ENCODE measurements around the gene PML. TPM values are rescaled to one million over a fixed set of nuclear protein-coding genes. Genes with fewer than 3 reads are reported as not detected.

The PML gene
- total RNA-seq, 1 experiment from 2014 or later = 33.4 TPM

- no peak overlapping the region for H3K27ac Mint-ChIP-seq (ENCODE audit: low read depth, unreplicated experiment)
- CTCF ChIA-PET = interaction anchor here (0.7 kb wide), 1 partner anchor 77 kb away, joined by 3 read pairs; no protein-coding TSS in a partner anchor
- no peaks in the 10 kb centered on the region for H3K36me3 Mint-ChIP-seq (ENCODE audit: insufficient read depth, unreplicated experiment)
- peaks cover 14% of the 10 kb centered on the region for H3K4me1 Mint-ChIP-seq (ENCODE audit: insufficient read depth, unreplicated experiment)
- POLR2A ChIA-PET = no interaction called here
- intact Hi-C loops (cut with micrococcal nuclease) = no loop called here
- no TSS peak for BruUV-seq (replicated peaks)
- DNase-seq (ENCODE audit: unreplicated experiment) = no peak
- H3K9me3 Mint-ChIP-seq (ENCODE audit: unreplicated experiment) = no peaks in the 10 kb centered on the region
- H3K4me3 Mint-ChIP-seq (ENCODE audit: unreplicated experiment) = no peak overlapping the region
- H3K27me3 Mint-ChIP-seq (ENCODE audit: insufficient read depth, unreplicated experiment) = no peaks in the 10 kb centered on the region
- no peak for TF ChIP-seq CTCF (IDR thresholded peaks at IDR 0.05; ENCODE audit: unreplicated experiment)
Measured at GRCh38 chr15:73962433-73962832, 32.1 kb upstream of the PML start.

GRCh38 chr15:73964736-73965093 is 29.8 kb upstream of the PML start:
- peak; percentile 86 for TF ChIP-seq CTCF (IDR thresholded peaks at IDR 0.05; ENCODE audit: unreplicated experiment)
- peak; percentile 85 for DNase-seq (ENCODE audit: unreplicated experiment)
- Mint-ChIP-seq H3K36me3 (ENCODE audit: insufficient read depth, unreplicated experiment) (no peaks in the 10 kb centered on the region), H3K9me3 (ENCODE audit: unreplicated experiment) (no peaks in the 10 kb centered on the region), H3K27ac (ENCODE audit: low read depth, unreplicated experiment) (no peak overlapping the region), H3K4me3 (ENCODE audit: unreplicated experiment) (no peak overlapping the region), H3K4me1 (ENCODE audit: insufficient read depth, unreplicated experiment) (no peaks in the 10 kb centered on the region), H3K27me3 (ENCODE audit: insufficient read depth, unreplicated experiment) (no peaks in the 10 kb centered on the region)
- CTCF ChIA-PET = interaction anchor here (0.5 to 3.6 kb wide), 19 partner anchors 8 to 223 kb away, joined by 3 to 32 read pairs (median 4); partner anchors contain the start of gene TBC1D21
- POLR2A ChIA-PET = no interaction called here
- intact Hi-C loops (cut with micrococcal nuclease) = loop anchor here (1.0 kb wide), 3 partner anchors 13 to 90 kb away; no protein-coding TSS in a partner anchor
- no TSS peak for BruUV-seq (replicated peaks)

GRCh38 chr15:73965094-73965757 is 29.3 kb upstream of the PML start:
- no TSS peak for BruUV-seq (replicated peaks)
- Mint-ChIP-seq H3K27me3 (ENCODE audit: insufficient read depth, unreplicated experiment) (no peaks in the 10 kb centered on the region), H3K9me3 (ENCODE audit: unreplicated experiment) (no peaks in the 10 kb centered on the region), H3K27ac (ENCODE audit: low read depth, unreplicated experiment) (no peak overlapping the region), H3K4me3 (ENCODE audit: unreplicated experiment) (no peak overlapping the region), H3K4me1 (ENCODE audit: insufficient read depth, unreplicated experiment) (no peaks in the 10 kb centered on the region), H3K36me3 (ENCODE audit: insufficient read depth, unreplicated experiment) (no peaks in the 10 kb centered on the region)
- ChIA-PET POLR2A (no interaction called here), CTCF (interaction anchor here (0.6 to 3.6 kb wide), 15 partner anchors 9 to 410 kb away, joined by 3 to 32 read pairs (median 4); partner anchors contain the start of gene TBC1D21)
- intact Hi-C loops (cut with micrococcal nuclease) = no loop called here
- no peak for TF ChIP-seq CTCF (IDR thresholded peaks at IDR 0.05; ENCODE audit: unreplicated experiment)
- DNase-seq (ENCODE audit: unreplicated experiment) = no peak

- DNase-seq (ENCODE audit: unreplicated experiment) = no peak
- no peaks in the 10 kb centered on the region for H3K27me3 Mint-ChIP-seq (ENCODE audit: insufficient read depth, unreplicated experiment)
- no peaks in the 10 kb centered on the region for H3K4me1 Mint-ChIP-seq (ENCODE audit: insufficient read depth, unreplicated experiment)
- intact Hi-C loops (cut with micrococcal nuclease) = no loop called here
- no peak overlapping the region for H3K4me3 Mint-ChIP-seq (ENCODE audit: unreplicated experiment)
- H3K9me3 Mint-ChIP-seq (ENCODE audit: unreplicated experiment) = no peaks in the 10 kb centered on the region
- POLR2A ChIA-PET = interaction anchor here (0.9 kb wide), 1 partner anchor 9 kb away, joined by 3 read pairs; no protein-coding TSS in a partner anchor
- no peaks in the 10 kb centered on the region for H3K36me3 Mint-ChIP-seq (ENCODE audit: insufficient read depth, unreplicated experiment)
- CTCF ChIA-PET = interaction anchor here (0.6 to 3.6 kb wide), 10 partner anchors 9 to 410 kb away, joined by 3 to 32 read pairs (median 5); partner anchors contain the start of gene TBC1D21
- BruUV-seq (replicated peaks) = no TSS peak
- H3K27ac Mint-ChIP-seq (ENCODE audit: low read depth, unreplicated experiment) = peak overlapping the region; percentile 16
- no peak for TF ChIP-seq CTCF (IDR thresholded peaks at IDR 0.05; ENCODE audit: unreplicated experiment)
Measured at GRCh38 chr15:73965758-73966113, 28.8 kb upstream of the PML start.
